Upper lobe of left lung (tissue), 6 donors: ENCODE data around the gene MAPK8IP1. TPM values are rescaled to one million over a fixed set of nuclear protein-coding genes. Genes with fewer than 3 reads are reported as not detected.

Experiments
- ATAC-seq, 2 donors: fragments of 200-7000 bp; cut with Tn5 transposase; one replicate each; pipeline ENCODE4 v1.9.1; 2022; ENCODE audit warnings: mild to moderate bottlenecking in 2 of 2, moderate library complexity in 2 of 2; ENCODE audit not compliant: low FRiP score in 2 of 2
- DNase-seq, 2 donors: peaks; one replicate each; pipeline ENCODE4 v3.0.0-alpha.2; 2019 to 2020
- H3K27ac ChIP-seq, 4 donors: fragments of 200-600 bp; sonication (generic); one replicate each; pipeline ENCODE4 v1.5.1; 2016 to 2019
- H3K27me3 ChIP-seq, 4 donors: fragments of 200-600 bp; sonication (generic); one replicate each; pipeline ENCODE4 v1.5.1; 2017 to 2019
- H3K36me3 ChIP-seq, 4 donors: fragments of 200-600 bp; sonication (generic); one replicate each; pipeline ENCODE4 v1.5.1; 2016 to 2019
- H3K4me1 ChIP-seq, 4 donors: fragments of 200-600 bp; sonication (generic); one replicate each; pipeline ENCODE4 v1.5.1; 2018 to 2019
- H3K4me3 ChIP-seq, 4 donors: fragments of 200-600 bp; sonication (generic); one replicate each; pipeline ENCODE4 v1.5.1; 2017 to 2019; ENCODE audit warnings: mild to moderate bottlenecking in 2 of 4, moderate library complexity in 1 of 4
- H3K9me3 ChIP-seq, 4 donors: fragments of 200-600 bp; sonication (generic); one replicate each; pipeline ENCODE4 v1.5.1; 2018 to 2019
- EP300 ChIP-seq, 4 donors: sonication (generic); formaldehyde crosslinking; IDR thresholded peaks; one replicate each; pipeline ENCODE4 v1.5.1; 2017; ENCODE audit warnings: antibody characterized with exemption in 4 of 4, control low read depth in 2 of 4
- POLR2A ChIP-seq, 4 donors: fragments of 450-650 bp; IDR thresholded peaks; one replicate each; pipeline ENCODE4 v1.5.1; 2016 to 2017; ENCODE audit warnings: antibody characterized with exemption in 4 of 4, mild to moderate bottlenecking in 2 of 4
- POLR2AphosphoS5 ChIP-seq, 2 donors: sonication (generic); formaldehyde crosslinking; IDR thresholded peaks; one replicate each; pipeline ENCODE4 v1.5.1; 2017; ENCODE audit warnings: antibody characterized with exemption in 2 of 2
- WGBS, 2 donors: methylation state at CpG; one replicate each; pipeline ENCODE4 v1.1.5; 2017 to 2018; 5-methylcytosine and 5-hydroxymethylcytosine counted together
- total RNA-seq, 6 donors: library from RNA; depleted of rRNA in 4 of 6; stranded (reverse); fragments of >200 nt in 4 of 6; gene quantifications; one replicate each; pipeline versions ENCODE4 v1.1.0 to v1.2.1, GENCODE V29; 2016 to 2021
- TF ChIP-seq, protein P1 (sequence below), 6 experiments: fragments of 450-650 bp in 4 of 6; fragments of 200-600 bp in 2 of 6; sonication (generic) in 2 of 6; IDR thresholded peaks; one replicate each; pipeline ENCODE4 v1.5.1; 2016 to 2019; ENCODE audit warnings: antibody characterized with exemption in 6 of 6
- donor health status: DM: no; HTN: no; CAD: no; lungs with moderate emphysema.
- donor health status: DM: no; HTN: yes; CAD: no; lungs with severe emphysema.

Gene MAPK8IP1
- total RNA-seq, 6 donors from 2014 or later, result 2.1 to 16.0 (median 8.7) TPM

DNA sequence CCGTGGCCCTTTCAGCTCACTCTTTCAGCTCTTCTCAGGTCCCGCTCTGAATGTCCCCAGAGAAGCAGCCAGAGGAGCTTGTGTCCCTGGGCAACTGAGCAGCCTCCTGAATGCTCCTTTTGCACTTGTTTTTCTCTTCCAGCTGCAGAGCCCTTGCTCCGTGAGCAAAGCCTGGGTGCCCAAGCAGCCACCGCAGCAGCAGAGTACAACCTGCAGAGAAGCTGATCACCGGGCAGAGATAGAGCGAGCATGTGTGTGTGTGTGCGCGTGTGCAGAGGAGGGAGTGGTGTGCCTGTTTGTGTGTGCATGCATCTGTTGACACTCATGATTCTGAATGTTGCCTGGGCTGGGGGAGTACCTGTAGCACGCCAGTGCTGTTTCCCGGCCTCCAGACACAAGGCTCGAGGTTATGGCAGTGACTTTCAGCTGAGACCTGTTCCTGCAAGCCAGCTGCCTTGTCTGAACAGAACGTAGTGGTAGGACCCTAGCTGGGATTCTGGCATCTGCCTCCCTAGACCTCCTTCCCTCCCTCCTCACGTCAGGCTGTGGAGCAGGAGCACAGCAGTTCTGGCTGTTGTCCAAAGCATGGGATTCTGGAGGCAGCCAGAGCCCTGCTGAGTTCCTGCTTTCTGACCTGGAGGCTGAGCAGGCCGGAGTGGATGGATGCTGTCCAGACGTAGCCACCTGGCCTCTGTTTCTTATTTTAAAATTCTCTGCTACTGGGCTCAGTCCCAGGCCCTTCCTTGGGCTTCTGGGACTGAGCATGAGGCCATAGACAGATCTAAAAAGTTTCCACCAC is 4.5 kb upstream of the MAPK8IP1 start:
- WGBS, 2 donors, result 90 to 93% methylated on average over 13 to 15 of the region's 15 CpGs
- Histone ChIP-seq H3K27ac (no peak overlapping the region), H3K9me3 (no peaks in the 10 kb centered on the region), H3K36me3 (peaks cover 19 to 59% (median 49%) of the 10 kb centered on the region in 4 donors), H3K4me1 (peaks cover 3 to 9% (median 6%) of the 10 kb centered on the region in 4 donors), H3K4me3 (no peak overlapping the region), H3K27me3 (peaks cover 0 to 3% (median 0%) of the 10 kb centered on the region in 4 donors)
- TF ChIP-seq, protein P1, sequence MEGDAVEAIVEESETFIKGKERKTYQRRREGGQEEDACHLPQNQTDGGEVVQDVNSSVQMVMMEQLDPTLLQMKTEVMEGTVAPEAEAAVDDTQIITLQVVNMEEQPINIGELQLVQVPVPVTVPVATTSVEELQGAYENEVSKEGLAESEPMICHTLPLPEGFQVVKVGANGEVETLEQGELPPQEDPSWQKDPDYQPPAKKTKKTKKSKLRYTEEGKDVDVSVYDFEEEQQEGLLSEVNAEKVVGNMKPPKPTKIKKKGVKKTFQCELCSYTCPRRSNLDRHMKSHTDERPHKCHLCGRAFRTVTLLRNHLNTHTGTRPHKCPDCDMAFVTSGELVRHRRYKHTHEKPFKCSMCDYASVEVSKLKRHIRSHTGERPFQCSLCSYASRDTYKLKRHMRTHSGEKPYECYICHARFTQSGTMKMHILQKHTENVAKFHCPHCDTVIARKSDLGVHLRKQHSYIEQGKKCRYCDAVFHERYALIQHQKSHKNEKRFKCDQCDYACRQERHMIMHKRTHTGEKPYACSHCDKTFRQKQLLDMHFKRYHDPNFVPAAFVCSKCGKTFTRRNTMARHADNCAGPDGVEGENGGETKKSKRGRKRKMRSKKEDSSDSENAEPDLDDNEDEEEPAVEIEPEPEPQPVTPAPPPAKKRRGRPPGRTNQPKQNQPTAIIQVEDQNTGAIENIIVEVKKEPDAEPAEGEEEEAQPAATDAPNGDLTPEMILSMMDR (IDR thresholded peaks at IDR 0.05), result no peak
- TF ChIP-seq EP300 (IDR thresholded peaks at IDR 0.05), result no peak
- TF ChIP-seq POLR2AphosphoS5 (IDR thresholded peaks at IDR 0.05), result no peak
- no peak for TF ChIP-seq POLR2A (IDR thresholded peaks at IDR 0.05)
- no peak for ATAC-seq
- no peak for DNase-seq

DNA sequence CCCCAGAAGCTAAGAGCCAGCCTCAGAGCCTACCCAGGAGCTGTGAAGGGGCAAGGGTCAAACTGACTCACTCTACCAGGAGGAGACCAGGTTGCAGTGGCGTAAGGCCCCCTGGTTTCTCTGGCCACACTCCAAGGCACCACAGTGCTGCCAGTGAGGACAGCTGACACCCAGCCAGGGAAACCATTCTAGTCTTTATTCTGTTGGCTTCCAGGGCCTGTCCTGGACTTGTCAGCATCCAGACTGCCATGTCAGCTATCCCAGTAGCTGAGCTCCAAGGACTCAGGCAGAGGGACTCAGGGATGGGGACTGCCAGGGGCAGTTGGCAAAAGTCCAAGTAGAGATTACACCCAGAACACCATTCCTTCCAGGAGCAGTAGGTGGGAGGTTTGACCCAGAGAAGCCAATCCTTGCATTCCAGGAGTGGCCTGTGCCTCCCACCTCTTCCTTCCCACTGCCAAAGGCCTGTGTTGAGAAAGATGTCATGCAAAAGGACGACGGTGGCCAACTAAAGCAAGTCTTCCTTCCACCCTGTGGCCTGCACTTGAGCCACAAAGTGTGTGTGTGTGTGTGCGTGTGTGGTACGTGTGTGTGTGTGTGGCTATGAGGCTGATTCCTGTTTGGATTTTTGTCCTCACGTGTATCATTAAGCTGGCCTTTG is 3.6 kb upstream of the MAPK8IP1 start:
- TF ChIP-seq POLR2A (IDR thresholded peaks at IDR 0.05) (no peak), POLR2AphosphoS5 (IDR thresholded peaks at IDR 0.05) (no peak), EP300 (IDR thresholded peaks at IDR 0.05) (no peak)
- TF ChIP-seq, protein P1 (IDR thresholded peaks at IDR 0.05), result no peak
- no peaks in the 10 kb centered on the region for H3K9me3 ChIP-seq
- 71 to 83% methylated on average over 5 to 6 of the region's 6 CpGs for WGBS, 2 donors
- no peak overlapping the region for H3K4me3 ChIP-seq
- DNase-seq (no peak), ATAC-seq (no peak)
- peaks cover 0 to 5% (median 0%) of the 10 kb centered on the region in 4 donors for H3K27me3 ChIP-seq
- H3K27ac ChIP-seq, result no peak overlapping the region
- peaks cover 5 to 12% (median 8%) of the 10 kb centered on the region in 4 donors for H3K4me1 ChIP-seq
- H3K36me3 ChIP-seq, result peaks cover 18 to 50% (median 44%) of the 10 kb centered on the region in 4 donors

DNA sequence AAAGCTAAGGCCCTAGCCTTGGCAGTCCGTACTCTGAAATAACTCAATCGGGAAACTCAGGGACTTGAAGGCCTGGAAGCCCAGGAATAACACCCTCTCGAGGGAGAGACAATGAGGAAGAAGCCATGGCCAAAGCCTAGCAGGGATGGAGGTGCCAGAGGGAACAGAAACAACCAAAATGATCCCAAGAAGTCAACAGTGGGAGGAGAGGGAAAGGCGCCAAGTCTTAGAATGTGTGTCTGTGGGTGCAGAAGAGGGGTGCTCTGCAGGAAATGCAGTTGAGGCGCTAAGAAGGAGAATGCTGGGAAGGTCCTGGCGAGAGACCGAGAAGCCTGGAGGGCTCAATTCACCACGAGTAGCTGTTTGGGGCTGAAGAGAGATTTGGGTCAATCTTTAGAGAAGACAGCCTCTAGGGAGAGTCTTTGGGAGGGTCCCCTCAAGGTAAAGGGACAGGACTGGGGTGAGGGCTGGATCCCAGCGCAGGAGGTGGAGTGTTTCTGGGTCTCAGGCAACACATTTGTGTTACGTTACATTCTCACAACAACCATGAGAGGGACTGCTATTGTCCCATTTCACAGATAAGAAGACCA is 760 bp upstream of the MAPK8IP1 start:
- DNase-seq (no peak), ATAC-seq (no peak)
- Histone ChIP-seq H3K4me3 (no peak overlapping the region), H3K4me1 (peaks cover 5 to 12% (median 8%) of the 10 kb centered on the region in 4 donors), H3K36me3 (peaks cover 11 to 31% (median 26%) of the 10 kb centered on the region in 4 donors), H3K27me3 (peaks cover 0 to 5% (median 0%) of the 10 kb centered on the region in 4 donors), H3K9me3 (no peaks in the 10 kb centered on the region), H3K27ac (no peak overlapping the region)
- 84 to 86% methylated on average over 10 of the region's 10 CpGs for WGBS, 2 donors
- TF ChIP-seq EP300 (IDR thresholded peaks at IDR 0.05) (no peak), POLR2A (IDR thresholded peaks at IDR 0.05) (no peak), POLR2AphosphoS5 (IDR thresholded peaks at IDR 0.05) (no peak)
- TF ChIP-seq, protein P1 (IDR thresholded peaks at IDR 0.05), result no peak

DNA sequence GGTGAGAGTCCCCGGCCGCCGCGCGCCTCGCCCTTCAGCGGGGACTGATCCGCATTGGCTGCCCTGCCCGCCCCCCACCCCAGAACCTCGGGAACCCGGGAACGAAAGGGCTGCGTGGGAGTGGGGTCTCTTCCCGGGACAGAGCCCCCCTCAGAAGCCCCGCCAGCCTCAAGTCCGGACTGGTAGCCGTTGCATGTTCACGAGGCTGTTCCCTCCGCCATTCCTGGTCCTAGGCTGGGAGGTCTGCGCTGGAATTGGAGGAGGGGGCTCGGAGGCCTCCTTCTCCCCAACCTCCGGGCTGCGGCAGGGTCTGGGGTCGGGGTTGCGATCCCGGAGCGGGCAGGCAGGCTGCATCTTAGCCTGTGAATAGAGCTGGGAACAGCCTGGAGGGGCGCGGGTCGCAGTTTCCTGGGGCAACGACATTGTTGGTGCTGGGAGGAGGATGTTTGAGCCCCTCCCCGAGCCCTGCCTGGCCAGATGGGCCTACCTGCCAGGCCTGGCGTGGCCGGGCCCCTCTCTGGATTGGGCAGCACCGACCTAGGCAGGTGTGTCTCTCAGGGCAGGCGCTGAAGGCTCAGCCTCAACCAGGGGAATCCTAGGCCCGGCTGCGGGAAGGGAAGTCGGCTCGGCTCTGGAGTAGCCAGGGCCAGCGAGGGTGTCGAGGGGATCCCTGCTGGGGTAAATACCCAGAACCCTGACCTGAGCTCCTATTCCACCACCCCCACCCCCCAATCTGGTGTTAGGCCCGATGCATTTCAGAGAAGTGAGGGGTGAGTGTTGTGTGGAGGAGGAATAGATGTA is 670 bp downstream of the MAPK8IP1 start:
- TF ChIP-seq, protein P1 (IDR thresholded peaks at IDR 0.05), result no peak
- TF ChIP-seq EP300 (IDR thresholded peaks at IDR 0.05) (no peak), POLR2AphosphoS5 (IDR thresholded peaks at IDR 0.05) (no peak), POLR2A (IDR thresholded peaks at IDR 0.05) (no peak)
- no peaks in the 10 kb centered on the region for H3K9me3 ChIP-seq
- H3K4me3 ChIP-seq, result peak overlapping the region in 3 of 4 donors; percentile 58 to 67 (median 61)
- ATAC-seq (peak in 1 of 2 donors; percentile 12), DNase-seq (peak in 1 of 2 donors; percentile 80)
- peaks cover 0 to 5% (median 0%) of the 10 kb centered on the region in 4 donors for H3K27me3 ChIP-seq
- WGBS, 2 donors, result 31 to 40% methylated on average over 1 to 29 of the region's 43 CpGs
- H3K4me1 ChIP-seq, result peaks cover 5 to 12% (median 8%) of the 10 kb centered on the region in 4 donors
- peaks cover 2 to 17% (median 15%) of the 10 kb centered on the region in 4 donors for H3K36me3 ChIP-seq
- H3K27ac ChIP-seq, result no peak overlapping the region
